Naive B cell (primary cell): Measurements from ENCODE around the gene NPHS1. TPM values are rescaled to one million over a fixed set of nuclear protein-coding genes. Genes with fewer than 3 reads are reported as not detected.
"Not testable (repeated sequence)": the region's sequence is repeated elsewhere in the genome, so short reads cannot be mapped to it uniquely, and the experiment has no call there.

Source experiments
- ATAC-seq, 2 donors: fragments of 150-1000 bp; cut with Tn5 transposase; 2 replicates each; pipeline ENCODE4 v1.10.0; 2021; ENCODE audit warnings: low read depth in 2 of 2, mild to moderate bottlenecking in 2 of 2, moderate library complexity in 2 of 2
- DNase-seq: peaks from one replicate; pipeline ENCODE4 v3.0.0; 2022
- H3K27ac Mint-ChIP-seq, 6 donors: one replicate each; pipeline ENCODE4 v1.8.0; 2020 to 2022; ENCODE audit warnings: mild to moderate bottlenecking in 6 of 6, mixed read lengths in 6 of 6, moderate library complexity in 5 of 6, inconsistent platforms in 2 of 6
- H3K27me3 Mint-ChIP-seq, 3 donors: one replicate each; pipeline ENCODE4 v1.8.0; 2021 to 2022; ENCODE audit warnings: mixed read lengths in 3 of 3, mild to moderate bottlenecking in 1 of 3
- H3K36me3 Mint-ChIP-seq, 2 donors: one replicate each; pipeline ENCODE4 v1.8.0; 2020 to 2022; ENCODE audit warnings: mixed read lengths in 2 of 2, inconsistent platforms in 1 of 2, mild to moderate bottlenecking in 1 of 2
- H3K4me1 Mint-ChIP-seq, 3 donors: one replicate each; pipeline ENCODE4 v1.8.0; 2020 to 2022; ENCODE audit warnings: mixed read lengths in 3 of 3, inconsistent platforms in 1 of 3, mild to moderate bottlenecking in 1 of 3, moderate library complexity in 1 of 3
- H3K4me3 Mint-ChIP-seq, 8 donors: one replicate each; pipeline ENCODE4 v1.8.0; 2020 to 2022; ENCODE audit warnings: mild to moderate bottlenecking in 8 of 8, mixed read lengths in 8 of 8, moderate library complexity in 8 of 8, inconsistent platforms in 2 of 8
- H3K9me3 Mint-ChIP-seq, 7 donors: one replicate each; pipeline ENCODE4 v1.8.0; 2020 to 2022; ENCODE audit warnings: mixed read lengths in 7 of 7, mild to moderate bottlenecking in 5 of 7, inconsistent platforms in 2 of 7, moderate library complexity in 1 of 7
- polyA plus RNA-seq, 6 donors: library from polyadenylated mRNA; unstranded; fragments of 300-500 nt; fragmentation: Illumina TruSeq; gene quantifications; one replicate each; pipeline ENCODE4 v1.2.3, GENCODE V29; 2021; ENCODE audit warnings: low read depth in 6 of 6

Gene NPHS1
- not detected for polyA plus RNA-seq

GRCh38 chr19:35852029-35852780 is at the start of gene NPHS1:
Gene NPHS1, minus strand, starts transcription at chr19:35852504. Its CDS starts 667 bp downstream, at chr19:35851837.
- Mint-ChIP-seq H3K9me3 (peaks cover 0 to 5% (median 0%) of the 10 kb centered on the region in 7 donors), H3K4me1 (peaks cover 7 to 10% (median 7%) of the 10 kb centered on the region in 3 donors), H3K27ac (peak within 1 kb of the TSS in 2 of 6 donors; percentile 46 to 85), H3K27me3 (peaks cover 43 to 84% (median 78%) of the 10 kb centered on the region in 3 donors), H3K36me3 (peaks cover 0 to 8% of the 10 kb centered on the region in 2 donors), H3K4me3 (peak within 1 kb of the TSS in 1 of 8 donors; percentile 22)
- ATAC-seq (no peak), DNase-seq (no peak)

- Mint-ChIP-seq H3K27me3 (no peaks in the 10 kb centered on the region), H3K4me1 (peaks cover 60 to 69% (median 68%) of the 10 kb centered on the region in 3 donors), H3K4me3 (peak overlapping the region; percentile 74 to 99 (median 98)), H3K27ac (peak overlapping the region; percentile 99 to 100 (median 100)), H3K9me3 (peaks cover 0 to 4% (median 0%) of the 10 kb centered on the region in 7 donors), H3K36me3 (no peaks in the 10 kb centered on the region)
- ATAC-seq: no peak
- DNase-seq: no peak
Measured at GRCh38 chr19:35901055-35901644, 48.8 kb upstream of the NPHS1 start.

GRCh38 chr19:35899547-35900214 is 47.4 kb upstream of the NPHS1 start:
- no peaks in the 10 kb centered on the region for H3K27me3 Mint-ChIP-seq
- peak; percentile 57 to 58 for ATAC-seq
- H3K36me3 Mint-ChIP-seq: peaks cover 0 to 9% of the 10 kb centered on the region in 2 donors
- H3K9me3 Mint-ChIP-seq: peaks cover 0 to 4% (median 0%) of the 10 kb centered on the region in 7 donors
- H3K4me3 Mint-ChIP-seq: peak overlapping the region; percentile 74 to 99 (median 98)
- peak overlapping the region; percentile 99 to 100 (median 100) for H3K27ac Mint-ChIP-seq
- H3K4me1 Mint-ChIP-seq: peaks cover 63 to 70% (median 68%) of the 10 kb centered on the region in 3 donors
- DNase-seq: peak; percentile 98

GRCh38 chr19:35898499-35898809 is 46.1 kb upstream of the NPHS1 start:
- H3K9me3 Mint-ChIP-seq: peaks cover 0 to 2% (median 0%) of the 10 kb centered on the region in 7 donors
- DNase-seq: no peak
- no peaks in the 10 kb centered on the region for H3K27me3 Mint-ChIP-seq
- peaks cover 51 to 66% (median 56%) of the 10 kb centered on the region in 3 donors for H3K4me1 Mint-ChIP-seq
- peak overlapping the region; percentile 99 to 100 (median 100) for H3K27ac Mint-ChIP-seq
- peak overlapping the region; percentile 74 to 99 (median 98) for H3K4me3 Mint-ChIP-seq
- peaks cover 0 to 9% of the 10 kb centered on the region in 2 donors for H3K36me3 Mint-ChIP-seq
- no peak for ATAC-seq

GRCh38 chr19:35897706-35898451 is 45.6 kb upstream of the NPHS1 start:
- peaks cover 0 to 14% of the 10 kb centered on the region in 2 donors for H3K36me3 Mint-ChIP-seq
- DNase-seq (no peak), ATAC-seq (no peak)
- peak overlapping the region; percentile 86 to 100 (median 100) for H3K27ac Mint-ChIP-seq
- peak overlapping the region; percentile 69 to 99 (median 98) for H3K4me3 Mint-ChIP-seq
- H3K4me1 Mint-ChIP-seq: peaks cover 45 to 63% (median 51%) of the 10 kb centered on the region in 3 donors
- no peaks in the 10 kb centered on the region for H3K9me3 Mint-ChIP-seq
- H3K27me3 Mint-ChIP-seq: no peaks in the 10 kb centered on the region

- Mint-ChIP-seq H3K27ac (peak overlapping the region; percentile 44 to 100 (median 87)), H3K36me3 (peaks cover 4 to 21% of the 10 kb centered on the region in 2 donors)
Measured at GRCh38 chr19:35896643-35897040, 44.3 kb upstream of the NPHS1 start.

GRCh38 chr19:35895911-35896642 is 43.8 kb upstream of the NPHS1 start:
- Mint-ChIP-seq H3K9me3 (no peaks in the 10 kb centered on the region), H3K27me3 (peaks cover 0 to under 1% (median 0%) of the 10 kb centered on the region in 3 donors), H3K4me3 (peak overlapping the region in 7 of 8 donors; percentile 15 to 74 (median 52)), H3K27ac (peak overlapping the region; percentile 33 to 100 (median 87)), H3K36me3 (peaks cover 7 to 22% of the 10 kb centered on the region in 2 donors), H3K4me1 (peaks cover 36 to 45% (median 42%) of the 10 kb centered on the region in 3 donors)
- DNase-seq: peak; percentile 21
- no peak for ATAC-seq

More at GRCh38 chr19:35896643-35897040, 44.3 kb upstream of the NPHS1 start:
- ATAC-seq (no peak), DNase-seq (peak; percentile 9)
- Mint-ChIP-seq H3K27me3 (no peaks in the 10 kb centered on the region), H3K4me3 (peak overlapping the region in 5 of 8 donors; percentile 15 to 74 (median 52)), H3K9me3 (no peaks in the 10 kb centered on the region), H3K4me1 (peaks cover 37 to 50% (median 44%) of the 10 kb centered on the region in 3 donors)

GRCh38 chr19:35894342-35894741 is 42.0 kb upstream of the NPHS1 start:
- peaks cover 0 to 3% (median 0%) of the 10 kb centered on the region in 3 donors for H3K27me3 Mint-ChIP-seq
- ATAC-seq (no peak), DNase-seq (peak; percentile 20)
- H3K27ac Mint-ChIP-seq: peak overlapping the region in 5 of 6 donors; percentile 42 to 100 (median 65)
- peak overlapping the region in 3 of 8 donors; percentile 15 to 74 (median 15) for H3K4me3 Mint-ChIP-seq
- peaks cover 27 to 40% (median 28%) of the 10 kb centered on the region in 3 donors for H3K4me1 Mint-ChIP-seq
- peaks cover 10 to 39% of the 10 kb centered on the region in 2 donors for H3K36me3 Mint-ChIP-seq
- H3K9me3 Mint-ChIP-seq: no peaks in the 10 kb centered on the region

GRCh38 chr19:35891819-35892218 is 39.5 kb upstream of the NPHS1 start:
- Mint-ChIP-seq H3K36me3 (peaks cover 25 to 63% of the 10 kb centered on the region in 2 donors), H3K4me1 (peaks cover 21 to 33% (median 27%) of the 10 kb centered on the region in 3 donors), H3K27ac (peak overlapping the region in 4 of 6 donors; percentile 7 to 100 (median 76)), H3K4me3 (peak overlapping the region in 1 of 8 donors; percentile 34)
- not testable (repeated sequence) for H3K27me3 Mint-ChIP-seq, ATAC-seq, H3K9me3 Mint-ChIP-seq
- peak; percentile 6 for DNase-seq

GRCh38 chr19:35890113-35890650 is 37.9 kb upstream of the NPHS1 start:
- H3K4me1 Mint-ChIP-seq: peaks cover 13 to 26% (median 22%) of the 10 kb centered on the region in 3 donors
- H3K4me3 Mint-ChIP-seq: peak overlapping the region in 5 of 8 donors; percentile 47 to 76 (median 50)
- DNase-seq (peak; percentile 3), ATAC-seq (peak in 1 of 2 donors; percentile 2)
- H3K9me3 Mint-ChIP-seq: no peaks in the 10 kb centered on the region
- peak overlapping the region in 5 of 6 donors; percentile 62 to 100 (median 85) for H3K27ac Mint-ChIP-seq
- peaks cover 0 to 3% (median 0%) of the 10 kb centered on the region in 3 donors for H3K27me3 Mint-ChIP-seq
- H3K36me3 Mint-ChIP-seq: peaks cover 27 to 63% of the 10 kb centered on the region in 2 donors

- Mint-ChIP-seq H3K4me1 (peaks cover 15 to 29% (median 21%) of the 10 kb centered on the region in 3 donors), H3K36me3 (peaks cover 27 to 64% of the 10 kb centered on the region in 2 donors), H3K9me3 (no peaks in the 10 kb centered on the region), H3K4me3 (peak overlapping the region in 3 of 8 donors; percentile 48 to 76 (median 49)), H3K27ac (peak overlapping the region; percentile 39 to 100 (median 80)), H3K27me3 (peaks cover 0 to 3% (median 0%) of the 10 kb centered on the region in 3 donors)
- ATAC-seq (peak in 1 of 2 donors; percentile 4), DNase-seq (peak; percentile 29)
Measured at GRCh38 chr19:35889370-35890112, 37.2 kb upstream of the NPHS1 start.
